Pericardium fibroblast (primary cell): Measurements from ENCODE around the gene PTPN6. TPM values are rescaled to one million over a fixed set of nuclear protein-coding genes. Genes with fewer than 3 reads are reported as not detected.

Experiments used
- total RNA-seq: library from RNA; depleted of rRNA; stranded (reverse); fragments of >200 nt; gene quantifications from 2 replicates; pipeline ENCODE4 v1.2.3, GENCODE V29; 2015

The PTPN6 gene
- total RNA-seq = not detected in 2 replicates

GRCh38 chr12:6950811-6951540, at the start of gene PTPN6:
Gene PTPN6, plus strand, starts transcription at chr12:6951356. Its CDS starts 157 bp downstream, at chr12:6951513.

GRCh38 chr12:6904280-6905276, 46.6 kb upstream of the PTPN6 start, which contains the start of gene LRRC23:
Gene LRRC23, plus strand, starts transcription at chr12:6904822. Its CDS starts 812 bp downstream, at chr12:6905634.

GRCh38 chr12:6914246-6914946, 36.8 kb upstream of the PTPN6 start, which contains the start of gene ENO2:
Gene ENO2, plus strand, starts transcription at chr12:6914580. Its CDS starts 1,253 bp downstream, at chr12:6915833.

GRCh38 chr12:6927379-6928021, 23.7 kb upstream of the PTPN6 start, which contains the start of gene ATN1:
Gene ATN1, plus strand, starts transcription at chr12:6927959. Its CDS starts 6,043 bp downstream, at chr12:6934002.

GRCh38 chr12:6943722-6944380, 7.3 kb upstream of the PTPN6 start, which contains the start of the genes C12orf57 and RNU7-1:
Gene C12orf57, plus strand, starts transcription at chr12:6944022. Its CDS starts 100 bp downstream, at chr12:6944122.
Gene RNU7-1, plus strand, starts transcription at chr12:6943816.

Other genes with a start within 250 kb of the PTPN6 start
- gene COPS7A, start 227.3 kb upstream of the PTPN6 start, total RNA-seq = 83.1 and 88.8 TPM in 2 replicates
- gene MLF2, start 198.2 kb upstream of the PTPN6 start, total RNA-seq = 178 and 186 TPM in 2 replicates
- 212 and 239 TPM in 2 replicates for gene PTMS, start 185.0 kb upstream of the PTPN6 start, total RNA-seq
- 0.43 TPM in 1 of 2 replicates, not detected in the other for gene LAG3, start 178.8 kb upstream of the PTPN6 start, total RNA-seq
- 0.35 and 0.60 TPM in 2 replicates for gene CD4, start 161.8 kb upstream of the PTPN6 start, total RNA-seq
- 3.7 and 5.6 TPM in 2 replicates for gene GPR162, start 129.5 kb upstream of the PTPN6 start, total RNA-seq
- 43.3 and 62.4 TPM in 2 replicates for gene P3H3, start 122.9 kb upstream of the PTPN6 start, total RNA-seq
- 0.35 and 1.1 TPM in 2 replicates for gene GNB3, start 110.4 kb upstream of the PTPN6 start, total RNA-seq
- 1.0 and 2.6 TPM in 2 replicates for gene CDCA3, start 100.1 kb upstream of the PTPN6 start, total RNA-seq
- 39.8 and 51.8 TPM in 2 replicates for gene USP5, start 99.2 kb upstream of the PTPN6 start, total RNA-seq
- 799 and 1,433 TPM in 2 replicates for gene TPI1, start 83.8 kb upstream of the PTPN6 start, total RNA-seq
- 5.5 and 12.3 TPM in 2 replicates for gene SPSB2, start 78.1 kb upstream of the PTPN6 start, total RNA-seq
- gene LRRC23, start 46.5 kb upstream of the PTPN6 start, total RNA-seq = 6.3 and 14.0 TPM in 2 replicates
- 11.0 and 11.9 TPM in 2 replicates for gene ENO2, start 36.8 kb upstream of the PTPN6 start, total RNA-seq
- 19.6 and 24.9 TPM in 2 replicates for gene ATN1, start 23.4 kb upstream of the PTPN6 start, total RNA-seq
- gene RNU7-1, start 7.5 kb upstream of the PTPN6 start, total RNA-seq = not detected in 2 replicates
- gene C12orf57, start 7.3 kb upstream of the PTPN6 start, total RNA-seq = 344 and 451 TPM in 2 replicates
- 224 and 365 TPM in 2 replicates for gene PHB2, start 19.3 kb downstream of the PTPN6 start, total RNA-seq
- 28.3 and 32.0 TPM in 2 replicates for gene EMG1, start 19.6 kb downstream of the PTPN6 start, total RNA-seq
- 33.8 and 35.5 TPM in 2 replicates for gene LPCAT3, start 67.1 kb downstream of the PTPN6 start, total RNA-seq
- gene C1S, start 109.4 kb downstream of the PTPN6 start, total RNA-seq = 273 and 492 TPM in 2 replicates
- 586 and 850 TPM in 2 replicates for gene C1R, start 141.1 kb downstream of the PTPN6 start, total RNA-seq
- gene C1RL, start 157.9 kb downstream of the PTPN6 start, total RNA-seq = 47.3 and 68.0 TPM in 2 replicates
- 0.58 TPM in 1 of 2 replicates, not detected in the other for gene RBP5, start 177.5 kb downstream of the PTPN6 start, total RNA-seq
- gene CLSTN3, start 179.0 kb downstream of the PTPN6 start, total RNA-seq = 10.9 and 13.2 TPM in 2 replicates
- gene PEX5, start 238.3 kb downstream of the PTPN6 start, total RNA-seq = 16.8 and 32.9 TPM in 2 replicates